SK-N-SH treated with all-trans-retinoic acid at 6 μM for 48 hours (cell line): ENCODE data around the gene PHRF1.

Experiments
- ARNTL ChIP-seq: fragments of 450-650 bp; formaldehyde crosslinking; IDR thresholded peaks from 2 replicates; pipeline ENCODE4 v1.5.0; 2020; ENCODE audit warnings: low read depth, mild to moderate bottlenecking, moderate library complexity, borderline replicate concordance
- CSDC2 ChIP-seq: fragments of 250-450 bp; sonication (Bioruptor Pico); IDR thresholded peaks from 2 replicates; pipeline ENCODE4 v1.5.0; 2020; ENCODE audit warnings: mild to moderate bottlenecking, moderate library complexity
- PPARA ChIP-seq: fragments of 250-450 bp; sonication (Bioruptor Pico); IDR thresholded peaks from 2 replicates; pipeline ENCODE4 v1.5.0; 2020; ENCODE audit warnings: mild to moderate bottlenecking, borderline replicate concordance
- ZNF565 ChIP-seq: fragments of 450-650 bp; formaldehyde crosslinking; conservative IDR thresholded peaks from 2 replicates; pipeline ENCODE4 v1.5.0; 2020; ENCODE audit warnings: low read depth, mild to moderate bottlenecking, moderate library complexity
- ZNF70 ChIP-seq: fragments of 450-650 bp; formaldehyde crosslinking; IDR thresholded peaks from 2 replicates; pipeline ENCODE4 v1.5.0; 2020; ENCODE audit warnings: mild to moderate bottlenecking, moderate library complexity
- TF ChIP-seq, protein P1 (sequence below): fragments of 250-450 bp; sonication (Bioruptor Pico); IDR thresholded peaks from 2 replicates; pipeline ENCODE4 v1.5.1; 2021; ENCODE audit warnings: mild to moderate bottlenecking, moderate library complexity
- TF ChIP-seq, protein P2 (sequence below): fragments of 250-450 bp; sonication (Bioruptor Pico); IDR thresholded peaks from 2 replicates; pipeline ENCODE4 v1.5.0; 2020; ENCODE audit warnings: mild to moderate bottlenecking, moderate library complexity

DNA sequence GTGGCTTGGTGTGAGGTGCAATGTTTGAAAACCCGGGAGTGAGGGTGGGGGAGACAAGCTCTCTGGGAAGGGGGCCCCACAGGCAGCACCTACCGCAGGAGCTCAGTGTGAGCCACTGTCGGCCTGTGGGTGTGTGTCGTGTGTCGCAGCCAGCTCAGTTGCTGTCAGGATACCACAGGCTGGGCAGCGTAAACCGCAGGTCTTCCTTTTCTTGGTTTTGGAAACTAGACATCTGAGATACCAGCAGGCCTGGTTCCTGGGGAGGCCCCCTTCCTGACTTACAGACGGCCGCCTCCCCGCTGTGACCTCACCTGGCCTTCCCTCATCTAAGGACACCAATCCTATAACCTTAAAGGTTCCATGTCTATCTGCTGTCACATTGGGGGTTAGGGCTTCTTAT lies 20.1 kb downstream of the PHRF1 start:
- TF ChIP-seq ARNTL (CRISPR knock-in tag) (no peak), CSDC2 (CRISPR knock-in tag) (no peak), ZNF70 (CRISPR knock-in tag) (no peak), ZNF565 (CRISPR knock-in tag) (no peak), PPARA (CRISPR knock-in tag) (no peak)
- TF ChIP-seq, protein P1, sequence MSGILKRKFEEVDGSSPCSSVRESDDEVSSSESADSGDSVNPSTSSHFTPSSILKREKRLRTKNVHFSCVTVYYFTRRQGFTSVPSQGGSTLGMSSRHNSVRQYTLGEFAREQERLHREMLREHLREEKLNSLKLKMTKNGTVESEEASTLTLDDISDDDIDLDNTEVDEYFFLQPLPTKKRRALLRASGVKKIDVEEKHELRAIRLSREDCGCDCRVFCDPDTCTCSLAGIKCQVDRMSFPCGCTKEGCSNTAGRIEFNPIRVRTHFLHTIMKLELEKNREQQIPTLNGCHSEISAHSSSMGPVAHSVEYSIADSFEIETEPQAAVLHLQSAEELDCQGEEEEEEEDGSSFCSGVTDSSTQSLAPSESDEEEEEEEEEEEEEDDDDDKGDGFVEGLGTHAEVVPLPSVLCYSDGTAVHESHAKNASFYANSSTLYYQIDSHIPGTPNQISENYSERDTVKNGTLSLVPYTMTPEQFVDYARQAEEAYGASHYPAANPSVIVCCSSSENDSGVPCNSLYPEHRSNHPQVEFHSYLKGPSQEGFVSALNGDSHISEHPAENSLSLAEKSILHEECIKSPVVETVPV (CRISPR knock-in tag): no peak
- TF ChIP-seq, protein P2, sequence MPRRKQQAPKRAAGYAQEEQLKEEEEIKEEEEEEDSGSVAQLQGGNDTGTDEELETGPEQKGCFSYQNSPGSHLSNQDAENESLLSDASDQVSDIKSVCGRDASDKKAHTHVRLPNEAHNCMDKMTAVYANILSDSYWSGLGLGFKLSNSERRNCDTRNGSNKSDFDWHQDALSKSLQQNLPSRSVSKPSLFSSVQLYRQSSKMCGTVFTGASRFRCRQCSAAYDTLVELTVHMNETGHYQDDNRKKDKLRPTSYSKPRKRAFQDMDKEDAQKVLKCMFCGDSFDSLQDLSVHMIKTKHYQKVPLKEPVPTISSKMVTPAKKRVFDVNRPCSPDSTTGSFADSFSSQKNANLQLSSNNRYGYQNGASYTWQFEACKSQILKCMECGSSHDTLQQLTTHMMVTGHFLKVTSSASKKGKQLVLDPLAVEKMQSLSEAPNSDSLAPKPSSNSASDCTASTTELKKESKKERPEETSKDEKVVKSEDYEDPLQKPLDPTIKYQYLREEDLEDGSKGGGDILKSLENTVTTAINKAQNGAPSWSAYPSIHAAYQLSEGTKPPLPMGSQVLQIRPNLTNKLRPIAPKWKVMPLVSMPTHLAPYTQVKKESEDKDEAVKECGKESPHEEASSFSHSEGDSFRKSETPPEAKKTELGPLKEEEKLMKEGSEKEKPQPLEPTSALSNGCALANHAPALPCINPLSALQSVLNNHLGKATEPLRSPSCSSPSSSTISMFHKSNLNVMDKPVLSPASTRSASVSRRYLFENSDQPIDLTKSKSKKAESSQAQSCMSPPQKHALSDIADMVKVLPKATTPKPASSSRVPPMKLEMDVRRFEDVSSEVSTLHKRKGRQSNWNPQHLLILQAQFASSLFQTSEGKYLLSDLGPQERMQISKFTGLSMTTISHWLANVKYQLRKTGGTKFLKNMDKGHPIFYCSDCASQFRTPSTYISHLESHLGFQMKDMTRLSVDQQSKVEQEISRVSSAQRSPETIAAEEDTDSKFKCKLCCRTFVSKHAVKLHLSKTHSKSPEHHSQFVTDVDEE: no peak
